DMS79 (cell line): ENCODE data around the gene LGR6.
"Not testable (repeated sequence)": the region's sequence is repeated elsewhere in the genome, so short reads cannot be mapped to it uniquely, and the experiment has no call there.

Experiments used
- DNase-seq: peaks from one replicate; lab custom pipeline; 2025; lab: John Stamatoyannopoulos, UW

The LGR6 gene

GRCh38 chr1:202179828-202180750, 13.5 kb upstream of the LGR6 start:
- DNase-seq, result no peak

GRCh38 chr1:202180751-202181139, 12.9 kb upstream of the LGR6 start:
- DNase-seq, result not testable (repeated sequence)

- DNase-seq, result no peak
Measured at GRCh38 chr1:202181586-202181985, 12.0 kb upstream of the LGR6 start.

GRCh38 chr1:202182040-202182877, 11.3 kb upstream of the LGR6 start:
- no peak for DNase-seq

GRCh38 chr1:202184750-202185460, 8.7 kb upstream of the LGR6 start:
- DNase-seq, result no peak

- DNase-seq, result no peak
Measured at GRCh38 chr1:202186327-202186726, 7.3 kb upstream of the LGR6 start.

- peak; percentile 43 for DNase-seq
Measured at GRCh38 chr1:202187041-202187671, 6.4 kb upstream of the LGR6 start.

- no peak for DNase-seq
Measured at GRCh38 chr1:202187697-202188407, 5.7 kb upstream of the LGR6 start.

- no peak for DNase-seq
Measured at GRCh38 chr1:202189001-202189790, 4.4 kb upstream of the LGR6 start.

GRCh38 chr1:202189918-202190715, 3.5 kb upstream of the LGR6 start:
- DNase-seq, result no peak

- DNase-seq, result not testable (repeated sequence)
Measured at GRCh38 chr1:202191391-202191790, 2.2 kb upstream of the LGR6 start.

- peak; percentile 31 for DNase-seq
Measured at GRCh38 chr1:202192770-202193613, 607 bp upstream of the LGR6 start.

- DNase-seq, result no peak
Measured at GRCh38 chr1:202194328-202194648, 689 bp downstream of the LGR6 start.

- DNase-seq, result no peak
Measured at GRCh38 chr1:202197653-202198365, 4.2 kb downstream of the LGR6 start.

- no peak for DNase-seq
Measured at GRCh38 chr1:202198366-202198724, 4.7 kb downstream of the LGR6 start.

- DNase-seq, result no peak
Measured at GRCh38 chr1:202199040-202199889, 5.7 kb downstream of the LGR6 start.

GRCh38 chr1:202200112-202200548, 6.5 kb downstream of the LGR6 start:
- peak; percentile 32 for DNase-seq
